ENCODE data around the gene UGT1A6.

DNA sequence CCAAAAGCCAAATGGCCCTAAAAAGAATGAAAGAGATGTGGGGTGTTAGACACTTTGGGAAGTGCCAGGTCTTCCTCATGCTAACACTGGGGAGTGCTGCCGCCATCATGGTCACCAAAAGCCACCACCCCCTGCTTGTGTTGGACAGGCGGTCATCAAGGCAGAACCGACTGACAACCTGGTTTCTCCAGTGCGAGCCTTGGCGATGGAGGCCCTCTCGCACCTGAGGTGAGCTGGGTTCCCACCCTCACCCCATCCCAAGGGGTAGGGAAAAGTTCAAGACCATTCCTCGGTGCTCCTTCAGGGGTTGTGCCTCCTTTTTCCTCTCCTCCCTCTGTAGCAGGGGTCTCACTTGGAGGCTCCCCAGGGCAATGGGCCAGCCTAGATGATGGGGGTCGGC is 119.0 kb downstream of the UGT1A6 start:
- TF ChIP-seq, protein P1, sequence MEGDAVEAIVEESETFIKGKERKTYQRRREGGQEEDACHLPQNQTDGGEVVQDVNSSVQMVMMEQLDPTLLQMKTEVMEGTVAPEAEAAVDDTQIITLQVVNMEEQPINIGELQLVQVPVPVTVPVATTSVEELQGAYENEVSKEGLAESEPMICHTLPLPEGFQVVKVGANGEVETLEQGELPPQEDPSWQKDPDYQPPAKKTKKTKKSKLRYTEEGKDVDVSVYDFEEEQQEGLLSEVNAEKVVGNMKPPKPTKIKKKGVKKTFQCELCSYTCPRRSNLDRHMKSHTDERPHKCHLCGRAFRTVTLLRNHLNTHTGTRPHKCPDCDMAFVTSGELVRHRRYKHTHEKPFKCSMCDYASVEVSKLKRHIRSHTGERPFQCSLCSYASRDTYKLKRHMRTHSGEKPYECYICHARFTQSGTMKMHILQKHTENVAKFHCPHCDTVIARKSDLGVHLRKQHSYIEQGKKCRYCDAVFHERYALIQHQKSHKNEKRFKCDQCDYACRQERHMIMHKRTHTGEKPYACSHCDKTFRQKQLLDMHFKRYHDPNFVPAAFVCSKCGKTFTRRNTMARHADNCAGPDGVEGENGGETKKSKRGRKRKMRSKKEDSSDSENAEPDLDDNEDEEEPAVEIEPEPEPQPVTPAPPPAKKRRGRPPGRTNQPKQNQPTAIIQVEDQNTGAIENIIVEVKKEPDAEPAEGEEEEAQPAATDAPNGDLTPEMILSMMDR (IDR thresholded peaks at IDR 0.05), result no peak
- TF ChIP-seq FOXS1 (CRISPR knock-in tag; IDR thresholded peaks at IDR 0.05) (no peak), POLR2A (IDR thresholded peaks at IDR 0.05; ENCODE audit: low read length) (no peak), PHF8 (IDR thresholded peaks at IDR 0.05; ENCODE audit: borderline replicate concordance, low read depth) (no peak)

Measured in A549 (cell line).